Measurements from ENCODE around the gene ATG13.
A peak's percentile ranks its signal among the peaks of the same experiment; 100 is the strongest.
"Not testable (repeated sequence)": the region's sequence is repeated elsewhere in the genome, so short reads cannot be mapped to it uniquely, and the experiment has no call there.

The ATG13 gene

GRCh38 chr11:46617134-46617971 is at the start of gene ATG13, which contains the start of gene HARBI1:
ATG13 (plus strand) TSS chr11:46617553; CDS start chr11:46644292, 26,739 bp downstream.
HARBI1 (minus strand) TSS chr11:46617227; CDS start chr11:46616237, 990 bp downstream.
- H3K36me3 Mint-ChIP-seq: peaks cover 8% of the 10 kb centered on the region
- peaks cover 44% of the 10 kb centered on the region for H3K4me1 Mint-ChIP-seq
- no peaks in the 10 kb centered on the region for H3K27me3 Mint-ChIP-seq

GRCh38 chr11:46570790-46571398 is 46.5 kb upstream of the ATG13 start:
- Mint-ChIP-seq H3K27me3 (no peaks in the 10 kb centered on the region), H3K4me1 (peaks cover 38% of the 10 kb centered on the region), H3K4me3 (no peak overlapping the region), H3K27ac (peak overlapping the region; percentile 6), H3K9me3 (no peaks in the 10 kb centered on the region), H3K36me3 (peaks cover 9% of the 10 kb centered on the region)

More at GRCh38 chr11:46617134-46617971, at the start of gene ATG13, which contains the start of gene HARBI1:
- Mint-ChIP-seq H3K27ac (peak within 1 kb of the TSS; percentile 100), H3K9me3 (no peaks in the 10 kb centered on the region), H3K4me3 (peak within 1 kb of the TSS; percentile 99)

GRCh38 chr11:46574656-46575055 is 42.7 kb upstream of the ATG13 start:
- no peaks in the 10 kb centered on the region for H3K27me3 Mint-ChIP-seq
- H3K36me3 Mint-ChIP-seq: peaks cover 14% of the 10 kb centered on the region
- no peak overlapping the region for H3K4me3 Mint-ChIP-seq
- no peak overlapping the region for H3K27ac Mint-ChIP-seq
- H3K9me3 Mint-ChIP-seq: no peaks in the 10 kb centered on the region
- peaks cover 41% of the 10 kb centered on the region for H3K4me1 Mint-ChIP-seq

GRCh38 chr11:46577058-46577457 is 40.3 kb upstream of the ATG13 start:
- Mint-ChIP-seq H3K36me3 (peaks cover 18% of the 10 kb centered on the region), H3K27me3 (no peaks in the 10 kb centered on the region), H3K9me3 (no peaks in the 10 kb centered on the region), H3K4me1 (peaks cover 46% of the 10 kb centered on the region), H3K27ac (no peak overlapping the region), H3K4me3 (no peak overlapping the region)

- Mint-ChIP-seq H3K27me3 (no peaks in the 10 kb centered on the region), H3K36me3 (peaks cover 17% of the 10 kb centered on the region), H3K9me3 (no peaks in the 10 kb centered on the region), H3K4me3 (no peak overlapping the region), H3K27ac (no peak overlapping the region), H3K4me1 (peaks cover 30% of the 10 kb centered on the region)
Measured at GRCh38 chr11:46582588-46582987, 34.8 kb upstream of the ATG13 start.

GRCh38 chr11:46583513-46583912 is 33.8 kb upstream of the ATG13 start:
- H3K27me3 Mint-ChIP-seq, H3K4me3 Mint-ChIP-seq, H3K9me3 Mint-ChIP-seq, H3K27ac Mint-ChIP-seq: not testable (repeated sequence)
- H3K4me1 Mint-ChIP-seq: peaks cover 37% of the 10 kb centered on the region
- H3K36me3 Mint-ChIP-seq: peaks cover 19% of the 10 kb centered on the region

- H3K27me3 Mint-ChIP-seq: no peaks in the 10 kb centered on the region
- H3K4me1 Mint-ChIP-seq: peaks cover 45% of the 10 kb centered on the region
- peaks cover 6% of the 10 kb centered on the region for H3K36me3 Mint-ChIP-seq
- H3K27ac Mint-ChIP-seq: no peak overlapping the region
- no peak overlapping the region for H3K4me3 Mint-ChIP-seq
- no peaks in the 10 kb centered on the region for H3K9me3 Mint-ChIP-seq
Measured at GRCh38 chr11:46588131-46588530, 29.2 kb upstream of the ATG13 start.

- Mint-ChIP-seq H3K27ac (no peak overlapping the region), H3K9me3 (no peaks in the 10 kb centered on the region), H3K4me1 (peaks cover 50% of the 10 kb centered on the region), H3K36me3 (peaks cover 6% of the 10 kb centered on the region), H3K27me3 (no peaks in the 10 kb centered on the region), H3K4me3 (no peak overlapping the region)
Measured at GRCh38 chr11:46588915-46589314, 28.4 kb upstream of the ATG13 start.

- Mint-ChIP-seq H3K36me3 (peaks cover 6% of the 10 kb centered on the region), H3K27ac (peak overlapping the region; percentile 11), H3K9me3 (no peaks in the 10 kb centered on the region)
Measured at GRCh38 chr11:46590740-46591605, 26.4 kb upstream of the ATG13 start.

GRCh38 chr11:46593550-46594373 is 23.6 kb upstream of the ATG13 start, which contains the start of gene AMBRA1:
AMBRA1 (minus strand) TSS chr11:46594023; CDS start chr11:46548380, 45,643 bp downstream.
- Mint-ChIP-seq H3K4me3 (peak within 1 kb of the TSS; percentile 96), H3K9me3 (no peaks in the 10 kb centered on the region), H3K36me3 (no peaks in the 10 kb centered on the region), H3K27me3 (no peaks in the 10 kb centered on the region), H3K4me1 (peaks cover 45% of the 10 kb centered on the region), H3K27ac (peak within 1 kb of the TSS; percentile 91)

More at GRCh38 chr11:46590740-46591605, 26.4 kb upstream of the ATG13 start:
- Mint-ChIP-seq H3K4me1 (peaks cover 55% of the 10 kb centered on the region), H3K27me3 (no peaks in the 10 kb centered on the region), H3K4me3 (peak overlapping the region; percentile 53)

- Mint-ChIP-seq H3K27me3 (no peaks in the 10 kb centered on the region), H3K27ac (peak overlapping the region; percentile 91), H3K9me3 (no peaks in the 10 kb centered on the region), H3K36me3 (no peaks in the 10 kb centered on the region), H3K4me1 (peaks cover 39% of the 10 kb centered on the region), H3K4me3 (peak overlapping the region; percentile 96)
Measured at GRCh38 chr11:46594374-46594700, 23.0 kb upstream of the ATG13 start.

- H3K27me3 Mint-ChIP-seq: no peaks in the 10 kb centered on the region
- no peak overlapping the region for H3K4me3 Mint-ChIP-seq
- H3K4me1 Mint-ChIP-seq: peaks cover 38% of the 10 kb centered on the region
- H3K27ac Mint-ChIP-seq: peak overlapping the region; percentile 12
- H3K36me3 Mint-ChIP-seq: no peaks in the 10 kb centered on the region
- H3K9me3 Mint-ChIP-seq: no peaks in the 10 kb centered on the region
Measured at GRCh38 chr11:46594785-46595184, 22.6 kb upstream of the ATG13 start.

- H3K9me3 Mint-ChIP-seq: no peaks in the 10 kb centered on the region
- no peaks in the 10 kb centered on the region for H3K36me3 Mint-ChIP-seq
- no peak overlapping the region for H3K4me3 Mint-ChIP-seq
- peaks cover 20% of the 10 kb centered on the region for H3K4me1 Mint-ChIP-seq
- no peak overlapping the region for H3K27ac Mint-ChIP-seq
- no peaks in the 10 kb centered on the region for H3K27me3 Mint-ChIP-seq
Measured at GRCh38 chr11:46597155-46597554, 20.2 kb upstream of the ATG13 start.

- H3K36me3 Mint-ChIP-seq: no peaks in the 10 kb centered on the region
- no peak overlapping the region for H3K27ac Mint-ChIP-seq
- no peaks in the 10 kb centered on the region for H3K9me3 Mint-ChIP-seq
- peaks cover 15% of the 10 kb centered on the region for H3K4me1 Mint-ChIP-seq
- H3K27me3 Mint-ChIP-seq: no peaks in the 10 kb centered on the region
- no peak overlapping the region for H3K4me3 Mint-ChIP-seq
Measured at GRCh38 chr11:46597609-46598219, 19.6 kb upstream of the ATG13 start.
